Stimulated activated CD4-positive, alpha-beta T cell treated with anti-CD3 and anti-CD28 coated beads, Interleukin-1b, Interleukin-23, amount 100 ng/mL, for 24 hours (primary cell): ENCODE measurements around the gene PI3.
"Not testable (repeated sequence)": the region's sequence is repeated elsewhere in the genome, so short reads cannot be mapped to it uniquely, and the experiment has no call there.

Experiments
- DNase-seq, 4 experiments: peaks; one replicate each; pipeline ENCODE4 v3.0.0-alpha.2; 2020; ENCODE audit warnings: low read depth in 4 of 4, low spot score in 1 of 4

PI3 gene

GRCh38 chr20:45174434-45175364, at the start of gene PI3:
TSS of gene PI3 (plus strand) at chr20:45174902. CDS start at chr20:45174923, 21 bp downstream.
- no peak for DNase-seq

- no peak for DNase-seq
Measured at GRCh38 chr20:45128099-45128498, 46.6 kb upstream of the PI3 start.

GRCh38 chr20:45136911-45137310, 37.8 kb upstream of the PI3 start:
- DNase-seq, result no peak

- peak; percentile 26 to 63 (median 45) for DNase-seq
Measured at GRCh38 chr20:45138561-45139300, 36.0 kb upstream of the PI3 start.

GRCh38 chr20:45139733-45140375, 34.8 kb upstream of the PI3 start:
- DNase-seq, result not testable (repeated sequence)

GRCh38 chr20:45140836-45141235, 33.9 kb upstream of the PI3 start:
- DNase-seq, result no peak

GRCh38 chr20:45149062-45149461, 25.6 kb upstream of the PI3 start:
- DNase-seq, result no peak

GRCh38 chr20:45152405-45152804, 22.3 kb upstream of the PI3 start:
- no peak for DNase-seq

- DNase-seq, result no peak
Measured at GRCh38 chr20:45153147-45153546, 21.6 kb upstream of the PI3 start.

- no peak for DNase-seq
Measured at GRCh38 chr20:45153752-45154151, 20.9 kb upstream of the PI3 start.

- no peak for DNase-seq
Measured at GRCh38 chr20:45154183-45154582, 20.5 kb upstream of the PI3 start.

- DNase-seq, result not testable (repeated sequence)
Measured at GRCh38 chr20:45154794-45155193, 19.9 kb upstream of the PI3 start.

GRCh38 chr20:45156713-45157112, 18.0 kb upstream of the PI3 start:
- DNase-seq, result no peak

GRCh38 chr20:45157962-45158361, 16.7 kb upstream of the PI3 start:
- no peak for DNase-seq

- DNase-seq, result no peak
Measured at GRCh38 chr20:45163083-45163803, 11.5 kb upstream of the PI3 start.

- DNase-seq, result no peak
Measured at GRCh38 chr20:45164906-45165305, 9.8 kb upstream of the PI3 start.

- no peak for DNase-seq
Measured at GRCh38 chr20:45173522-45173921, 1.2 kb upstream of the PI3 start.

- DNase-seq, result no peak
Measured at GRCh38 chr20:45176526-45177267, 2.0 kb downstream of the PI3 start.

- DNase-seq, result no peak
Measured at GRCh38 chr20:45179166-45179565, 4.5 kb downstream of the PI3 start.

- no peak for DNase-seq
Measured at GRCh38 chr20:45181639-45182038, 6.9 kb downstream of the PI3 start.
